ENCODE measurements around the gene GAA.

The GAA gene

DNA sequence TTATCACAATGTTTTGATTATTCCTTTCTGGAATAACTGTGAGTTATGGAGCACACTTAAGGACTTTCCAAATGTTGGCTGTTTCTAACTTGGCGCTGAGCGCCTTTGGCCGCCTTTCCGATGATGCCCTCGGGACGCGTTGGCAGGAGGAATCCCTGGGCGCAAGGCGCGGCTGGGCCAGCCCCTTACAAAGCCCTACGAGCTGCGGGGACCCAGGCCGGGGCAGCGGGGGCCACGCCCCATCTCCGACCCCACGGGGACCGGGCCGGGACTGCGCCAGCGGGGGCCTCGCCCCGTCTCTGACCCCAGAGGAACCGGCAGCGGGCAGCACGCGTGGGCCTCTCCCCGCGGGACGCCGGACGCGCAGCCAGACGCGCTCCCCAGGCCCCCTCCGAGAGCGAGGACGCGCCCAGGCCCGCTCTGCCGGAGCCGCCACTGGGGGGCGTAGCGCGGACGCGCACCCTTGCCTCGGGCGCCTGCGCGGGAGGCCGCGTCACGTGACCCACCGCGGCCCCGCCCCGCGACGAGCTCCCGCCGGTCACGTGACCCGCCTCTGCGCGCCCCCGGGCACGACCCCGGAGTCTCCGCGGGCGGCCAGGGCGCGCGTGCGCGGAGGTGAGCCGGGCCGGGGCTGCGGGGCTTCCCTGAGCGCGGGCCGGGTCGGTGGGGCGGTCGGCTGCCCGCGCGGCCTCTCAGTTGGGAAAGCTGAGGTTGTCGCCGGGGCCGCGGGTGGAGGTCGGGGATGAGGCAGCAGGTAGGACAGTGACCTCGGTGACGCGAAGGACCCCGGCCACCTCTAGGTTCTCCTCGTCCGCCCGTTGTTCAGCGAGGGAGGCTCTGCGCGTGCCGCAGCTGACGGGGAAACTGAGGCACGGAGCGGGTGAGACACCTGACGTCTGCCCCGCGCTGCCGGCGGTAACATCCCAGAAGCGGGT is at the start of gene GAA:
TSS of gene GAA (plus strand) at position 571 of the 935 bp plus-strand sequence. CDS start 3,006 bp downstream, outside the sequence.
- peak; percentile 93 for DNase-seq

- DNase-seq, result no peak
These were observed 49.7 kb upstream of the GAA start for GRCh38 chr17:80051681-80052080.

DNA sequence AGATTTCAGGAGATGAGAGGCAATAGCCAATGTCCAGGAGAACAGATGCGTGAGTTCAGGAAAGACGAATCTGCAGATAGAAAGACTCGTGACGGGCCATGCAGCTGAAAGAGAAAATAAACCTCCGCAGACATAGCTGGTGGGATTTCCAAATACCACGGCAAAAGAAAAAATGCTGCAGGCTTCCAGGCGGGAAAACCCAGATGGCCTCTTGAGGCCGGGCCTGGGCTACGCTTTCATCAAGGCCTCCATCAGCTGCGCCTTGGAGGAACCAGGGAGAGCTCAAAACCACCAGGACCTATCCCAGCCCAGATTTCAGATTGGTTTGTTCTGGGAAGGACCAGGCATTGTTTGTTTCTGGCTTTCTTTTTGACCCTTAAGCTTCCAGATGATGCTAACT is 48.3 kb upstream of the GAA start:
- no peak for DNase-seq

- DNase-seq, result no peak
These were observed 45.8 kb upstream of the GAA start for GRCh38 chr17:80055597-80055996.

- no peak for DNase-seq
These were observed 42.9 kb upstream of the GAA start for GRCh38 chr17:80058311-80058955.

DNA sequence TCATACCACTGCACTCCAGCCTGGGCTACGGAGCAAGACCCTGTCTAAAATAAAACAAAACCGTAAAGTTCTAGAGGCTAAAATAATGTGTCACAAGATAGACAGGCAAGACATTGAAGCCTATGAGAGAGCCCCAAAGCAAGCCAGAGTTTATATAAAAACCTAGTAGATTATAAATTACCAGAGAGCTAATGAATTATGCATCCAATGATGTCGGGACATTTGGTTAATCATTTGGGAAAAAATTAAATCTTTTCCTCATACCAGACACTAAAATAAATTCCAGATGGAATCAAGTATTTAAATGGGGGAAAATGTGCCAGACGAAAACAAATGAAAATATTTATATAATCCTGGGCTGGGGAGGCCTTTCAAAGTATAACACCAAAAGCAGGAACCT is 40.7 kb upstream of the GAA start:
- DNase-seq, result no peak

- DNase-seq, result no peak
These were observed 40.0 kb upstream of the GAA start for GRCh38 chr17:80061421-80061820.

DNA sequence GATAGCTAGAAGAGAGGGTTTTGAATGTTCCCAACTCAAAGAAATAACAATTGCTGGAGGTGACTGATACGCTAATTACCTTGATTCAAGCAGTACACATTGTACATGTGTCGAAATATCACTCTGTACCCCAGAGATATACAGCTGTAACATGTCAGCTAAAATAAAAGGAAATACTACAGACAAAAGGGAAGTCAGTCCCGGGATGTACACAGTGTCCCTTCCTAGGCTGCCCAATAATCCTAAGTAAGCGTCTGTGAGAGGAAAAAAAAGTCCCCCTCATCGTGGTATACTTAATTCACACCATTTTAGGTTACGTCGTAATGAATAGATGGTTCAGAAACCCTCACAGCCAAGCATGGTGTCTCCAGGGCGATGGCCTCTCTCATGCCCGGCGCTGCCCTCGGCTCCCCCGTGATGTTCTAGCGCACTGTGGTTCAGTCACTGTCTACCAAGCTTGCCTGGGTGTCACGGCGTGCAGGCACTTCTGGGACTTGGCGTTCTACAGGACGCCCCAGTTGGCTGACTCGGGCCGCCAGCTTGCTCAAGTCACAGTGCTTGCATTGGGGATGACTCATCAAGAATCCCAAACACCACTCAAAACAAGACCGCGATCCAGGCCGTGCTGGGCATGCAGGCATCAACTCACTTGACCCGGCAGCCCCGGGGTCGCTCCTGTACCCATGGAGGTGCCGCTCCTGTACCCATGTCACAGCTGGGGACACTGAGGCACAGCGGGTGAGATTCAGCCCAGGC is 37.4 kb upstream of the GAA start:
- no peak for DNase-seq

GRCh38 chr17:80064696-80065095 is 36.7 kb upstream of the GAA start:
- DNase-seq, result no peak

DNA sequence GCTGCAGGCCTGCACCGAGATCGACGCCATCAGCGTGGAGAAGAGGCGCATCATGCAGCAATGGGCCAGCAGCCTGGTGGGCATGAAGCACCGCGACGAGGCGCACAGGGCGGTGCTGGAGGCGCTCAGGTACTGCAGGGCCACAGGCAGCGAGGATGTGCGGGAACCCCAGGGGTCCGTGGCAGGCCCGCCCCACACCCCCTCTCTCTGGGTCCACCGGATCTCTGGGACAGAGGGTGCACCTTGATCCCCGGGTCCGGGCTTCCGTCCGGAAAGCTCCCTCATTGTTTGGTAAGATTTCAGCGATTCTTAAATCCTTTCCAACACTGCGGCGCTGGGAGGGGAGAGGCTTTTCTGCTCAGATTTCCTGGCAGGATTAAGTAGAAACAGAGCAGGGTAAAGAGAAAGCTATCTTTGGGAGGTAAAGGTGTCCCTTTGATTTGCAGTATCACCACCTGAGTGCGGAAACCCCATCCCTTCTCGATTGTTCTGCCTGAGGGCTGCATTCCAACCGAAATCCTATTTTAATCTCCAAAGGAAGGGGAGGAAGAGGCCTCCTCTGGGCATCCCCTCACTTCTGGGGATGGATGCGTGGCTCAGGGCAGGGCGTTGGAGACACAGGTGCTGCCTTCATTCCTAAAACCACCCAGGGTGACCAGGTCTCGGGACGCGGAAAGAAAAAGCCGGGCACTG is 35.8 kb upstream of the GAA start:
- no peak for DNase-seq

DNA sequence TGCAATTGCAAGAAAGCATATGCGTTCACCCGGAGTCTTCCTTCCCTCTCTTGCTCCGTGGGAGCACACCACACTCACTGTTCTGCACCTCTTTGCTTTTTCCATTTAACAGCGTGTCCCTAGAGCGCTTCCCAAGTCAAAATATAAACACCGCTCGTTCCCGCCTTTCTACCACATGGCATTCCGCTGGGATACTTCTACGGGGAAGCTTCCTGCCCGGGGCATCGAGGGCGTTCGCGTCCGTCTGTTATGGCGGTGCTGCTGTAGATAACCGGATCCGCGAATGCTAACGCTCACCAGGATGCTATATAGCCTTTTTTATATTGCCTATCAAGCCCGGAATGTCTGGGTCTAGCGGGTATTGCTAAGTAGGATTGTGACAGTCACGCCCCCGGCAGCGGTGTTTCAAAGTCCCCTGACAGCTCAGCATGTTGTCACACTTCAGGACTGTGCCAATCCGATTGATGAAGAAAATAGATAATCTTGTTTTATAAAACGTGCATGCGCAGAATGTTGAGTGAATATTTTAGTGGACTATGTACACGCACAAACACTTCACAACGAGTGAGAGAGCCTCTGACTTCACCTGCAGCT is 33.9 kb upstream of the GAA start:
- no peak for DNase-seq

- no peak for DNase-seq
These were observed 32.8 kb upstream of the GAA start for GRCh38 chr17:80068301-80069222.

- no peak for DNase-seq
These were observed 30.8 kb upstream of the GAA start for GRCh38 chr17:80070375-80071115.

GRCh38 chr17:80071116-80071841 is 30.1 kb upstream of the GAA start:
- DNase-seq, result no peak

GRCh38 chr17:80072410-80072809 is 29.0 kb upstream of the GAA start:
- DNase-seq, result no peak

DNA sequence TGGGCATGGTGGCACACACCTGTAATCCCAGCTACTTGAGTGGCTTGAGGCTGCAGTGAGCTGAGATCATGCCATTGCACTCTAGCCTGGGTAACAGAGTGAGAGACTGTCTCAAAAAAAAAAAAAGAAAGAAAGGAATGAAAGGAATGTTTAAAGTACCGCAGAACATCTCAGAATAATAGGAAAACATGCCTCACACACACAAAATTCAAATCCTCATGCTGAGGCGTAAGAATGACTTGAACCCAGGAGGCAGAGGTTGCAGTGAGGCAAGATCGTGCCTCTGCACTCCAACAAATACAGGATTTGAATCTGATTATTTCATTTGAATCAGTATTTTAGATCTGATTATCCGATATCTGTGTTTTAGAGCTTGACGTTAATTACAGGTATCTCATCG is 21.3 kb upstream of the GAA start:
- no peak for DNase-seq

DNA sequence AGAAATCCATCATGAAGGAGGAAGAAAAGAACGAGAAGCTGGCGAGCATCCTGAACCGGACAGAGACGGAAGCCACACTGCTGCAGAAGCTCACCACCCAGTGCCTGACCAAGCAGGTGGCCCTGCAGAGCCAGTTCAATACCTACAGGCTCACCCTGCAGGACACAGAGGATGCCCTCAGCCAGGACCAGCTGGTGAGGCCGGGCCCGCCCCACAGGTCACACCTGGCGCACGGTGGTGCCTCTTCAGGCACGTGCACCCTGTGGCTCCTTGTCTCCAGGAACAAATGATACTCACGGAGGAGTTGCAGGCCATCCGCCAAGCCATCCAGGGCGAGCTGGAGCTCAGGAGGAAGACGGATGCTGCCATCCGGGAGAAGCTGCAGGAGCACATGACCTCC is 19.8 kb upstream of the GAA start:
- DNase-seq, result no peak

- DNase-seq, result peak; percentile 59
These were observed 18.8 kb upstream of the GAA start for GRCh38 chr17:80082403-80083135.

- no peak for DNase-seq
These were observed 18.2 kb upstream of the GAA start for GRCh38 chr17:80083136-80083661.
